Mesenchymal stem cell (in vitro differentiated cells and primary cell): ENCODE measurements around the gene LIN52. TPM values are rescaled to one million over a fixed set of nuclear protein-coding genes. Genes with fewer than 3 reads are reported as not detected.

Experiments used
- DNase-seq: peaks from one replicate; pipeline ENCODE4 v3.0.0-alpha.2; 2013
- H2AFZ ChIP-seq: one replicate; pipeline ENCODE4 v1.6.1; 2013; ENCODE audit warnings: low read depth, mild to moderate bottlenecking, control low read depth, inconsistent platforms, low read length, moderate library complexity
- H2AK5ac ChIP-seq: 2 replicates; pipeline ENCODE4 v1.6.1; 2013; ENCODE audit warnings: low read length, moderate library complexity, mild to moderate bottlenecking, inconsistent platforms; ENCODE audit not compliant: severe bottlenecking
- H2BK120ac ChIP-seq: one replicate; pipeline ENCODE4 v1.6.1; 2013; ENCODE audit warnings: low read depth, mild to moderate bottlenecking, inconsistent platforms, low read length, moderate library complexity
- H2BK12ac ChIP-seq, 2 experiments: one replicate each; pipeline ENCODE4 v1.6.1; 2013; ENCODE audit warnings: inconsistent platforms in 2 of 2, low read length in 2 of 2, mild to moderate bottlenecking in 2 of 2, moderate library complexity in 2 of 2, control low read depth in 1 of 2
- H2BK15ac ChIP-seq: one replicate; pipeline ENCODE4 v1.6.1; 2013; ENCODE audit warnings: mild to moderate bottlenecking, low read depth, inconsistent platforms; ENCODE audit not compliant: poor library complexity, severe bottlenecking
- H2BK5ac ChIP-seq: 2 replicates; pipeline ENCODE4 v1.6.1; 2013; ENCODE audit warnings: low read depth, mild to moderate bottlenecking, low read length, control low read depth, inconsistent platforms; ENCODE audit not compliant: poor library complexity, severe bottlenecking
- H3K14ac ChIP-seq, 2 experiments: one replicate each; pipeline ENCODE4 v1.6.1; 2013; ENCODE audit warnings: inconsistent platforms in 2 of 2, low read length in 2 of 2, control low read depth in 1 of 2, mild to moderate bottlenecking in 1 of 2, moderate library complexity in 1 of 2
- H3K18ac ChIP-seq, 2 experiments: one replicate each; pipeline ENCODE4 v1.6.1; 2013; ENCODE audit warnings: inconsistent platforms in 2 of 2, low read length in 2 of 2, control low read depth in 1 of 2, low read depth in 1 of 2, mild to moderate bottlenecking in 1 of 2
- H3K23ac ChIP-seq, 2 experiments: one replicate each; pipeline ENCODE4 v1.6.1; 2013; ENCODE audit warnings: inconsistent platforms in 2 of 2, low read length in 2 of 2, mild to moderate bottlenecking in 2 of 2, moderate library complexity in 2 of 2, control low read depth in 1 of 2
- H3K27ac ChIP-seq: 2 replicates; pipeline ENCODE4 v1.5.1; 2013; ENCODE audit warnings: mild to moderate bottlenecking, moderate library complexity, low read length, control low read depth, inconsistent platforms; ENCODE audit not compliant: poor library complexity, severe bottlenecking
- H3K27me3 ChIP-seq, 2 experiments: 2 replicates each; pipeline versions ENCODE4 v1.6.1 to v1.7.0; 2013; ENCODE audit warnings: low read length in 2 of 2, mild to moderate bottlenecking in 2 of 2, moderate library complexity in 2 of 2, control low read depth in 1 of 2, inconsistent platforms in 1 of 2; ENCODE audit not compliant: control insufficient read depth in 1 of 2, insufficient read depth in 1 of 2
- H3K36me3 ChIP-seq, 2 experiments: 2 replicates each; pipeline versions ENCODE4 v1.6.1 to v1.7.0; 2013; ENCODE audit warnings: low read length in 2 of 2, control low read depth in 1 of 2, inconsistent platforms in 1 of 2, low read depth in 1 of 2, mild to moderate bottlenecking in 1 of 2; ENCODE audit not compliant: insufficient read depth in 2 of 2, control insufficient read depth in 1 of 2
- H3K4ac ChIP-seq, 2 experiments: one replicate each; pipeline ENCODE4 v1.6.1; 2013; ENCODE audit warnings: inconsistent platforms in 2 of 2, low read length in 2 of 2, mild to moderate bottlenecking in 2 of 2, moderate library complexity in 2 of 2, control low read depth in 1 of 2, low read depth in 1 of 2
- H3K4me1 ChIP-seq: 2 replicates; pipeline ENCODE4 v1.6.1; 2013; ENCODE audit warnings: low read depth, low read length, control low read depth; ENCODE audit not compliant: control insufficient read depth, insufficient read depth
- H3K4me2 ChIP-seq: 2 replicates; pipeline ENCODE4 v1.6.1; 2013; ENCODE audit warnings: low read length, mild to moderate bottlenecking, inconsistent platforms; ENCODE audit not compliant: poor library complexity, severe bottlenecking
- H3K4me3 ChIP-seq, 2 experiments: 2 replicates each; pipeline versions ENCODE4 v1.5.1 to v1.7.0; 2013; ENCODE audit warnings: low read length in 2 of 2, mild to moderate bottlenecking in 2 of 2, control low read depth in 1 of 2, low read depth in 1 of 2; ENCODE audit not compliant: insufficient read depth in 1 of 2
- H3K79me1 ChIP-seq: replicated peaks from 2 replicates; pipeline ENCODE4 v1.6.1; 2013; ENCODE audit warnings: mild to moderate bottlenecking, control low read depth, low read length, inconsistent platforms; ENCODE audit not compliant: poor library complexity, severe bottlenecking
- H3K9ac ChIP-seq: 2 replicates; pipeline ENCODE4 v1.7.0; 2013; ENCODE audit warnings: mild to moderate bottlenecking, low read length, moderate library complexity
- H3K9me3 ChIP-seq: 2 replicates; pipeline ENCODE4 v1.7.0; 2013; ENCODE audit warnings: mild to moderate bottlenecking, low read length; ENCODE audit not compliant: control insufficient read depth
- H4K8ac ChIP-seq: one replicate; pipeline ENCODE4 v1.6.1; 2013; ENCODE audit warnings: inconsistent platforms, mild to moderate bottlenecking, low read length, moderate library complexity
- H4K91ac ChIP-seq: one replicate; pipeline ENCODE4 v1.6.1; 2013; ENCODE audit warnings: mild to moderate bottlenecking, low read length, inconsistent platforms
- WGBS: methylation state at CpG from one replicate; pipeline ENCODE4 v1.1.7; 2013; ENCODE audit warnings: mixed read lengths; 5-methylcytosine and 5-hydroxymethylcytosine counted together
- polyA plus RNA-seq, 2 experiments: library from polyadenylated mRNA; stranded (reverse); fragments of 200-250 nt; gene quantifications; one replicate each; pipeline ENCODE4 v1.2.3, GENCODE V29; 2013

Gene LIN52
- polyA plus RNA-seq (2013, experiment 1 of 2) = 8.1 TPM
- polyA plus RNA-seq (2013, experiment 2 of 2) = 8.5 TPM

- under 1% methylated on average over 32 of the region's 46 CpGs for WGBS
- peak within 1 kb of the TSS; percentile 43 for H4K8ac ChIP-seq
- H3K4me3 ChIP-seq = peak within 1 kb of the TSS; percentile 85 to 97
Observed at GRCh38 chr14:74084277-74085046, at the start of gene LIN52, which contains the start of gene ALDH6A1. Gene LIN52, plus strand, starts transcription at chr14:74084956. Its CDS starts 19 bp downstream, at chr14:74084975. Gene ALDH6A1, minus strand, starts transcription at chr14:74084453. Its CDS starts 59 bp downstream, at chr14:74084394.

GRCh38 chr14:74035556-74035955, 49.2 kb upstream of the LIN52 start:
- Histone ChIP-seq H3K18ac (no peak overlapping the region), H3K9ac (no peak overlapping the region), H4K8ac (no peak overlapping the region), H3K4me2 (no peak overlapping the region), H3K23ac (no peak overlapping the region), H3K79me1 (no peaks in the 10 kb centered on the region), H3K9me3 (no peaks in the 10 kb centered on the region), H2BK120ac (no peak overlapping the region), H2AFZ (no peak overlapping the region), H2BK15ac (no peak overlapping the region), H2AK5ac (no peak overlapping the region), H3K27me3 (no peaks in the 10 kb centered on the region), H2BK12ac (no peak overlapping the region), H3K27ac (no peak overlapping the region), H3K36me3 (peaks cover 0 to 16% of the 10 kb centered on the region in 2 experiments), H2BK5ac (no peak overlapping the region), H3K4me1 (peaks cover 1% of the 10 kb centered on the region), H3K4me3 (no peak overlapping the region), H4K91ac (no peak overlapping the region), H3K4ac (no peak overlapping the region), H3K14ac (no peak overlapping the region)
- WGBS = 89% methylated on average over 2 of the region's 4 CpGs
- DNase-seq = peak; percentile 33

More at GRCh38 chr14:74084277-74085046, at the start of gene LIN52, which contains the start of gene ALDH6A1:
- Histone ChIP-seq H3K27me3 (no peaks in the 10 kb centered on the region), H3K4ac (peak within 1 kb of the TSS in 1 of 2 experiments; percentile 11), H3K4me1 (peaks cover 4% of the 10 kb centered on the region), H3K79me1 (peaks cover 11% of the 10 kb centered on the region), H2BK15ac (peak within 1 kb of the TSS; percentile 17), H2AFZ (peak within 1 kb of the TSS; percentile 100), H4K91ac (no peak within 1 kb of the TSS), H3K9ac (peak within 1 kb of the TSS; percentile 95), H3K4me2 (peak within 1 kb of the TSS; percentile 91), H3K23ac (peak within 1 kb of the TSS in 1 of 2 experiments; percentile 74), H3K36me3 (no peaks in the 10 kb centered on the region), H3K27ac (peak within 1 kb of the TSS; percentile 57), H3K9me3 (no peaks in the 10 kb centered on the region), H2AK5ac (no peak within 1 kb of the TSS), H2BK12ac (no peak within 1 kb of the TSS), H3K14ac (peak within 1 kb of the TSS in 1 of 2 experiments; percentile 66), H2BK120ac (no peak within 1 kb of the TSS), H2BK5ac (no peak within 1 kb of the TSS), H3K18ac (peak within 1 kb of the TSS; percentile 35 to 72)
- peak; percentile 100 for DNase-seq

GRCh38 chr14:74038020-74038859, 46.5 kb upstream of the LIN52 start:
- Histone ChIP-seq H2AK5ac (no peak overlapping the region), H3K9ac (no peak overlapping the region), H4K91ac (no peak overlapping the region), H2AFZ (no peak overlapping the region), H3K23ac (no peak overlapping the region), H3K4me1 (peaks cover 1% of the 10 kb centered on the region), H3K18ac (no peak overlapping the region), H3K27me3 (no peaks in the 10 kb centered on the region), H3K27ac (no peak overlapping the region), H3K4me3 (no peak overlapping the region), H3K9me3 (no peaks in the 10 kb centered on the region), H3K36me3 (peaks cover 0 to 29% of the 10 kb centered on the region in 2 experiments), H2BK12ac (no peak overlapping the region), H2BK120ac (no peak overlapping the region), H4K8ac (no peak overlapping the region), H2BK5ac (no peak overlapping the region), H3K4me2 (no peak overlapping the region), H2BK15ac (no peak overlapping the region), H3K14ac (no peak overlapping the region), H3K79me1 (no peaks in the 10 kb centered on the region), H3K4ac (no peak overlapping the region)
- WGBS = 17% methylated on average over 1 of the region's 3 CpGs
- peak; percentile 69 for DNase-seq

- H3K4me2 ChIP-seq = no peak overlapping the region
- no peaks in the 10 kb centered on the region for H3K79me1 ChIP-seq
- H3K9ac ChIP-seq = no peak overlapping the region
- no peak overlapping the region for H2BK15ac ChIP-seq
- H3K4me1 ChIP-seq = no peaks in the 10 kb centered on the region
- H3K27me3 ChIP-seq = no peaks in the 10 kb centered on the region
- H4K8ac ChIP-seq = no peak overlapping the region
- H2BK12ac ChIP-seq = no peak overlapping the region
- H3K18ac ChIP-seq = no peak overlapping the region
- no peak overlapping the region for H3K27ac ChIP-seq
- peaks cover 0 to 20% of the 10 kb centered on the region in 2 experiments for H3K36me3 ChIP-seq
- no peak overlapping the region for H2AFZ ChIP-seq
- H4K91ac ChIP-seq = no peak overlapping the region
- no peak overlapping the region for H2BK120ac ChIP-seq
- no peak overlapping the region for H3K23ac ChIP-seq
- H2AK5ac ChIP-seq = no peak overlapping the region
- no peak overlapping the region for H3K4me3 ChIP-seq
- H2BK5ac ChIP-seq = no peak overlapping the region
- no peak overlapping the region for H3K14ac ChIP-seq
- H3K4ac ChIP-seq = no peak overlapping the region
- 43% methylated on average over 2 of the region's 2 CpGs for WGBS
- no peaks in the 10 kb centered on the region for H3K9me3 ChIP-seq
- DNase-seq = no peak
Observed at GRCh38 chr14:74042296-74042695, 42.5 kb upstream of the LIN52 start.
